Stimulated activated CD4-positive, alpha-beta T cell treated with anti-CD3 and anti-CD28 coated beads, Interleukin-1b, Interleukin-23, amount 100 ng/mL, for 1 hour (primary cell): ENCODE measurements around the gene PAQR6.

Source experiments
- DNase-seq, 2 donors: peaks; one replicate each; pipeline ENCODE4 v3.0.0-alpha.2; 2020; ENCODE audit warnings: low read depth in 2 of 2

The PAQR6 gene

GRCh38 chr1:156195853-156196252 is 52.0 kb downstream of the PAQR6 start:
- DNase-seq, result no peak

GRCh38 chr1:156194300-156194652 is 53.6 kb downstream of the PAQR6 start:
- DNase-seq, result no peak

GRCh38 chr1:156193488-156194299 is 54.2 kb downstream of the PAQR6 start, which contains the start of gene SLC25A44:
TSS of gene SLC25A44 (plus strand) at chr1:156194104. CDS start at chr1:156199848, 5,744 bp downstream.
- DNase-seq, result peak; percentile 92 to 93
